GM13977 (cell line): ENCODE measurements around the gene HEPHL1.

ENCODE experiments used
- DNase-seq: peaks from one replicate; pipeline ENCODE4 v3.0.0; 2012; ENCODE audit warnings: low spot score
- CTCF ChIP-seq: IDR thresholded peaks from 2 replicates; pipeline ENCODE4 v1.5.1; 2012; ENCODE audit warnings: mild to moderate bottlenecking, control low read depth; ENCODE audit not compliant: insufficient read depth; ENCODE audit errors: extremely low read depth, missing control alignments
- in situ Hi-C: fragments of 300-500 bp; cut with MboI; formaldehyde crosslinking; loops from one replicate; pipeline ENCODE4 v1.12.0; 2022; ENCODE audit warnings: low sequenced_read_pairs, low pct_unique_long_range_greater_than_20kb, mixed read lengths, inconsistent platforms; ENCODE audit not compliant: unreplicated experiment

HEPHL1 gene

GRCh38 chr11:94077552-94078293 lies 56.6 kb downstream of the HEPHL1 start:
- TF ChIP-seq CTCF: no peak
- in situ Hi-C loops: no loop called here
- no peak for DNase-seq

GRCh38 chr11:94084164-94084563 lies 63.0 kb downstream of the HEPHL1 start:
- in situ Hi-C loops: no loop called here
- DNase-seq: no peak
- no peak for TF ChIP-seq CTCF

- no peak for DNase-seq
- in situ Hi-C loops: no loop called here
- TF ChIP-seq CTCF: no peak
Observed at GRCh38 chr11:94088906-94089305, 67.8 kb downstream of the HEPHL1 start.

- in situ Hi-C loops: no loop called here
Observed at GRCh38 chr11:94089341-94089740, 68.2 kb downstream of the HEPHL1 start.

GRCh38 chr11:94090401-94090800 lies 69.2 kb downstream of the HEPHL1 start:
- DNase-seq: no peak
- no peak for TF ChIP-seq CTCF
- in situ Hi-C loops: no loop called here

More at GRCh38 chr11:94089341-94089740, 68.2 kb downstream of the HEPHL1 start:
- no peak for DNase-seq
- TF ChIP-seq CTCF: no peak

- in situ Hi-C loops: no loop called here
- TF ChIP-seq CTCF: no peak
- no peak for DNase-seq
Observed at GRCh38 chr11:94091091-94091490, 69.9 kb downstream of the HEPHL1 start.
